K562 (cell line): ENCODE data around the gene NEK2.

ENCODE experiments used
- CTCF ChIP-seq, 3 experiments: IDR thresholded peaks in 2 of 3; conservative IDR thresholded peaks in 1 of 3; 2 replicates each; pipeline ENCODE4 v1.5.1; 2011 to 2012; ENCODE audit warnings: low read length in 3 of 3, mild to moderate bottlenecking in 3 of 3, control low read depth in 2 of 3, improper control_type of control experiment in 1 of 3, inconsistent platforms in 1 of 3, low read depth in 1 of 3, mixed read lengths in 1 of 3, moderate library complexity in 1 of 3; ENCODE audit not compliant: insufficient read depth in 2 of 3
- KLF10 ChIP-seq: fragments of 250-450 bp; sonication (Bioruptor Pico); IDR thresholded peaks from 2 replicates; pipeline ENCODE4 v1.6.1; 2021; ENCODE audit warnings: matching md5 sums
- TFE3 ChIP-seq: fragments of 450-650 bp; formaldehyde crosslinking; IDR thresholded peaks from 2 replicates; pipeline ENCODE4 v1.4.0; 2020; ENCODE audit warnings: mild to moderate bottlenecking, mixed read lengths

GRCh38 chr1:211614615-211615014, 60.8 kb downstream of the NEK2 start:
- TF ChIP-seq CTCF (IDR thresholded peaks at IDR 0.05 in 2 of 3, conservative IDR thresholded peaks at IDR 0.05 in 1 of 3; ENCODE audit: insufficient read depth in 2 of 3, low read depth in 1 of 3, low read length in 3 of 3) (no peak), TFE3 (CRISPR knock-in tag) (no peak), KLF10 (CRISPR knock-in tag) (no peak)
